GM20000 (cell line): ENCODE results near the gene MSH6.
A peak's percentile ranks its signal among the peaks of the same experiment; 100 is the strongest.

Experiments
- DNase-seq: peaks from one replicate; pipeline ENCODE4 v3.0.0; 2012; ENCODE audit warnings: low spot score
- TF ChIP-seq, protein P1 (sequence below): IDR thresholded peaks from 2 replicates; pipeline ENCODE4 v1.5.1; 2012; ENCODE audit warnings: mild to moderate bottlenecking, control low read depth; ENCODE audit errors: extremely low read depth, missing control alignments

The MSH6 gene

DNA sequence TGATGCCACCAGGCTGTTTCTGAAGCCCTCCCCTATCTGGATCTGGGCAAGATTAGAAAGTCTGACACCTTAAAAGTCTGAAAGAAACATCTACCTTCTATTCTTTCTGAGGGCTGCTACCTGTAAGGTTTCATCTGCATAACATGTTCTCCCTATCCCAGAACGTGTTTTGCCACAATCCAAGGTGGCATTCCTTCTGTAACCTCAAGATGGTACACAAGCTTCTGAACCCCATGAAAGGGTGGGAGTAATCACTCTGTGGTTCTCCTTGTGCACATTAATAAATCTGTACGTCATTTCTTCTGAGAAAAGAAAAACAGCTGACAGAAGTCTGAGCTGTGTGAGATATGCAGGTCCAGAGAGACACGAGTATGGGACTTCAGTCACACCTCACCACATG, 41.8 kb upstream of the MSH6 start:
- DNase-seq = no peak
- TF ChIP-seq, protein P1, sequence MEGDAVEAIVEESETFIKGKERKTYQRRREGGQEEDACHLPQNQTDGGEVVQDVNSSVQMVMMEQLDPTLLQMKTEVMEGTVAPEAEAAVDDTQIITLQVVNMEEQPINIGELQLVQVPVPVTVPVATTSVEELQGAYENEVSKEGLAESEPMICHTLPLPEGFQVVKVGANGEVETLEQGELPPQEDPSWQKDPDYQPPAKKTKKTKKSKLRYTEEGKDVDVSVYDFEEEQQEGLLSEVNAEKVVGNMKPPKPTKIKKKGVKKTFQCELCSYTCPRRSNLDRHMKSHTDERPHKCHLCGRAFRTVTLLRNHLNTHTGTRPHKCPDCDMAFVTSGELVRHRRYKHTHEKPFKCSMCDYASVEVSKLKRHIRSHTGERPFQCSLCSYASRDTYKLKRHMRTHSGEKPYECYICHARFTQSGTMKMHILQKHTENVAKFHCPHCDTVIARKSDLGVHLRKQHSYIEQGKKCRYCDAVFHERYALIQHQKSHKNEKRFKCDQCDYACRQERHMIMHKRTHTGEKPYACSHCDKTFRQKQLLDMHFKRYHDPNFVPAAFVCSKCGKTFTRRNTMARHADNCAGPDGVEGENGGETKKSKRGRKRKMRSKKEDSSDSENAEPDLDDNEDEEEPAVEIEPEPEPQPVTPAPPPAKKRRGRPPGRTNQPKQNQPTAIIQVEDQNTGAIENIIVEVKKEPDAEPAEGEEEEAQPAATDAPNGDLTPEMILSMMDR = no peak

- no peak for DNase-seq
- TF ChIP-seq, protein P1 = no peak
These were observed 41.3 kb upstream of the MSH6 start for GRCh38 chr2:47741637-47742036.

GRCh38 chr2:47744074-47744473, 38.9 kb upstream of the MSH6 start:
- TF ChIP-seq, protein P1 = no peak
- DNase-seq = no peak

- DNase-seq = no peak
- TF ChIP-seq, protein P1 = no peak
These were observed 35.1 kb upstream of the MSH6 start for GRCh38 chr2:47747878-47748277.

GRCh38 chr2:47751856-47752414, 31.0 kb upstream of the MSH6 start:
- DNase-seq = no peak
- TF ChIP-seq, protein P1 = no peak

DNA sequence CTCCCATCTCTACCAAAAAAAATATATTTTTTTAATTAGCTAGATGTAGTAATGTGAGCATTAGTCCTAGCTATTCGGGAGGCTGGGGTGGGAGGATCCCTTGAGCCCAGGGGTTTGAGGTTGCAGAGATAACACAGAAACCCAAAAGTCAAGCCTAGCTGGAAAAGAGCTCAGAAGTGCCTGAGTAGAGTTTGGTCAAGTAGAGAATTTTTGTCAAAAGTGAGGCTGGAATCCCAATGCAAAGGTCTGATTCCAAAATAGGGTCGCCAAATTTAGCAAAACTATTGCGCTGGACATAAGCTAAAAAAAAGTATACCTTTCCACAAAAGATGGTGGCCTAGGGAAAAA, 15.5 kb upstream of the MSH6 start:
- TF ChIP-seq, protein P1 = no peak
- no peak for DNase-seq

DNA sequence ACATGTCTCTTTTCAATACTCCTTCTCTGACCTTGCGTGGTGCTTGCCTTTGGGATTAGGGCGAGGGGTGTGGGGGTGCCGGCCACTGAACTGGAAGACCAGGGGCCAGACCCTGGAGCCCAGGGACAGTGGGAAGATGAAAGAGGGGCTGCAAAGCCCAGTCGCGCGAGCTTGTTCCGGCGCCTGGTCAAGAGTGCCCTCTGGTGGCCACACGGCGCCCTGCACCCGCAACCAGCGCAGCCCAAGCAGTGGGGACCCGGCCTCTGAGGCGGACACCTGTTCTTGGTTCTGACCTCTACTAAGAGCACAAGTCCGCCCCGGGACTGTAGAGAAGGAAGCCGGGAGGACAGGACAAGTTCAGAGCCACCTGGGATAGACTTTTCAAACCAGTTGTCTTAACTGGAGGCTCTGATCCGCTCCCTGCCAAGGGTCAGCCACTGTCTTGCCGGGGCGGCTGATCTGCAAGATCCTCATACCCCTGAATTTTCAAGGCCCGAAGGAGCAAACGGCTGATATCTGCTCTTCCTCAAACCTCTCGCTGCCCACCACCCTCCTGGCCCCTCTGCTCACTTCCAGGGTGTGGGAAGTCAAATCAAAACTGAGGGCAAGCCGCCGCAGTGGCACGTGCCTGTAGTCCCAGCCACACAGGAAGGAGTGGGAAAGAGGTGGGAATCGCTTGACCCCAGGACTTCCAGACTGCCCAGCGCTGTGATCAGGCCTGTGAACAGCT, 14.9 kb upstream of the MSH6 start:
- TF ChIP-seq, protein P1 = peak; percentile 97
- peak; percentile 70 for DNase-seq
